Activated CD8-positive, alpha-beta memory T cell treated with anti-CD3 and anti-CD28 coated beads for 1 hour (primary cell): Measurements from ENCODE around the gene SLC22A13.
"Not testable (repeated sequence)": the region's sequence is repeated elsewhere in the genome, so short reads cannot be mapped to it uniquely, and the experiment has no call there.

ENCODE experiments used
- DNase-seq, 2 donors: peaks; one replicate each; pipeline ENCODE4 v3.0.0-alpha.2; 2020; ENCODE audit warnings: low read depth in 1 of 2; ENCODE audit errors: extremely low read depth in 1 of 2

The SLC22A13 gene

GRCh38 chr3:38297537-38297936 is 31.9 kb downstream of the SLC22A13 start:
- DNase-seq = no peak

- DNase-seq = no peak
These were observed 32.5 kb downstream of the SLC22A13 start for GRCh38 chr3:38297947-38298711.

- DNase-seq = no peak
These were observed 41.3 kb downstream of the SLC22A13 start for GRCh38 chr3:38306941-38307340.

GRCh38 chr3:38307599-38307998 is 42.0 kb downstream of the SLC22A13 start:
- DNase-seq = no peak

GRCh38 chr3:38308456-38308855 is 42.8 kb downstream of the SLC22A13 start:
- DNase-seq = no peak

GRCh38 chr3:38311476-38311875 is 45.9 kb downstream of the SLC22A13 start:
- no peak for DNase-seq

- no peak for DNase-seq
These were observed 46.3 kb downstream of the SLC22A13 start for GRCh38 chr3:38311941-38312340.

- DNase-seq = no peak
These were observed 46.7 kb downstream of the SLC22A13 start for GRCh38 chr3:38312356-38312755.

- no peak for DNase-seq
These were observed 47.7 kb downstream of the SLC22A13 start for GRCh38 chr3:38313263-38313662.

GRCh38 chr3:38313695-38314094 is 48.1 kb downstream of the SLC22A13 start:
- DNase-seq = no peak

GRCh38 chr3:38314112-38314763 is 48.6 kb downstream of the SLC22A13 start:
- no peak for DNase-seq

GRCh38 chr3:38314764-38315487 is 49.3 kb downstream of the SLC22A13 start:
- DNase-seq = no peak

- DNase-seq = no peak
These were observed 50.0 kb downstream of the SLC22A13 start for GRCh38 chr3:38315488-38316230.

- no peak for DNase-seq
These were observed 51.0 kb downstream of the SLC22A13 start for GRCh38 chr3:38316356-38317191.

- DNase-seq = no peak
These were observed 51.7 kb downstream of the SLC22A13 start for GRCh38 chr3:38317192-38317759.

- DNase-seq = no peak
These were observed 53.4 kb downstream of the SLC22A13 start for GRCh38 chr3:38318766-38319671.

GRCh38 chr3:38320638-38321037 is 55.0 kb downstream of the SLC22A13 start:
- DNase-seq = not testable (repeated sequence)

GRCh38 chr3:38323060-38323459 is 57.4 kb downstream of the SLC22A13 start:
- no peak for DNase-seq

- DNase-seq = no peak
These were observed 59.6 kb downstream of the SLC22A13 start for GRCh38 chr3:38325256-38325655.
